ENCODE data around the gene KCMF1.

Gene KCMF1

GRCh38 chr2:85001595-85001994, 30.6 kb downstream of the KCMF1 start:
- no peak overlapping the region for H3K4me3 ChIP-seq (ENCODE audit: low read depth, low read length)
- no peak for TF ChIP-seq CTCF (IDR thresholded peaks at IDR 0.05; ENCODE audit: borderline replicate concordance, insufficient read depth, low read depth, low read length)

GRCh38 chr2:85002534-85002933, 31.6 kb downstream of the KCMF1 start:
- no peak overlapping the region for H3K4me3 ChIP-seq (ENCODE audit: low read depth, low read length)
- TF ChIP-seq CTCF (IDR thresholded peaks at IDR 0.05; ENCODE audit: borderline replicate concordance, insufficient read depth, low read depth, low read length): no peak

- no peak for TF ChIP-seq CTCF (IDR thresholded peaks at IDR 0.05; ENCODE audit: borderline replicate concordance, insufficient read depth, low read depth, low read length)
- H3K4me3 ChIP-seq (ENCODE audit: low read depth, low read length): no peak overlapping the region
Observed at GRCh38 chr2:85008252-85008651, 37.3 kb downstream of the KCMF1 start.

GRCh38 chr2:85009019-85009618, 38.2 kb downstream of the KCMF1 start:
- TF ChIP-seq CTCF (IDR thresholded peaks at IDR 0.05; ENCODE audit: borderline replicate concordance, insufficient read depth, low read depth, low read length): no peak

GRCh38 chr2:85010404-85010803, 39.4 kb downstream of the KCMF1 start:
- no peak for TF ChIP-seq CTCF (IDR thresholded peaks at IDR 0.05; ENCODE audit: borderline replicate concordance, insufficient read depth, low read depth, low read length)
- H3K4me3 ChIP-seq (ENCODE audit: low read depth, low read length): no peak overlapping the region

More at GRCh38 chr2:85009019-85009618, 38.2 kb downstream of the KCMF1 start:
- no peak overlapping the region for H3K4me3 ChIP-seq (ENCODE audit: low read depth, low read length)

GRCh38 chr2:85011098-85011497, 40.1 kb downstream of the KCMF1 start:
- H3K4me3 ChIP-seq (ENCODE audit: low read depth, low read length): no peak overlapping the region
- no peak for TF ChIP-seq CTCF (IDR thresholded peaks at IDR 0.05; ENCODE audit: borderline replicate concordance, insufficient read depth, low read depth, low read length)

- TF ChIP-seq CTCF (IDR thresholded peaks at IDR 0.05; ENCODE audit: borderline replicate concordance, insufficient read depth, low read depth, low read length): peak; percentile 31; the same call in 1 of the 2 replicates
- H3K4me3 ChIP-seq (ENCODE audit: low read depth, low read length): no peak overlapping the region
Observed at GRCh38 chr2:85011747-85012146, 40.8 kb downstream of the KCMF1 start.
